ENCODE results near the gene HSPG2.

DNA sequence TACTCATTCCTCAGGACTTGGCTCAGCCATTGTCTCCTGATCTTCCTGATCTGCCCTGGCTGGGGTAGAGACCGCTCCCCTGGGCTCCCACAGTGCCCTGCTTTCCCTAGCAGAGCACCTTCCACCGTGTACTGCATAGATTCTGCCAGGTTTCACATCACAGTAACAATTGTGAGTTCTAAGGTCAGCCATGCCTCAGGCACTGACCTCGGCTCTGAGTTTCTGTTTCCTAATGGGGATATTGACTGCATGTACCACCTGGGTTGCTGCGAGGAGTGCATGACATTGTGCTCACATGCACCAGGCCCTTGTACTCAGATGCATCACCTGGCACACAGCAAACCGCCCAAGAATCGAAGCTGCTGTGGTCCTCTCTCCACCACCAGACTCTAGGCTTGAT is 46.0 kb downstream of the HSPG2 start:
- no peak for TF ChIP-seq EZH2 (IDR thresholded peaks at IDR 0.05; ENCODE audit: borderline replicate concordance, low read length)
- TF ChIP-seq, protein P1, sequence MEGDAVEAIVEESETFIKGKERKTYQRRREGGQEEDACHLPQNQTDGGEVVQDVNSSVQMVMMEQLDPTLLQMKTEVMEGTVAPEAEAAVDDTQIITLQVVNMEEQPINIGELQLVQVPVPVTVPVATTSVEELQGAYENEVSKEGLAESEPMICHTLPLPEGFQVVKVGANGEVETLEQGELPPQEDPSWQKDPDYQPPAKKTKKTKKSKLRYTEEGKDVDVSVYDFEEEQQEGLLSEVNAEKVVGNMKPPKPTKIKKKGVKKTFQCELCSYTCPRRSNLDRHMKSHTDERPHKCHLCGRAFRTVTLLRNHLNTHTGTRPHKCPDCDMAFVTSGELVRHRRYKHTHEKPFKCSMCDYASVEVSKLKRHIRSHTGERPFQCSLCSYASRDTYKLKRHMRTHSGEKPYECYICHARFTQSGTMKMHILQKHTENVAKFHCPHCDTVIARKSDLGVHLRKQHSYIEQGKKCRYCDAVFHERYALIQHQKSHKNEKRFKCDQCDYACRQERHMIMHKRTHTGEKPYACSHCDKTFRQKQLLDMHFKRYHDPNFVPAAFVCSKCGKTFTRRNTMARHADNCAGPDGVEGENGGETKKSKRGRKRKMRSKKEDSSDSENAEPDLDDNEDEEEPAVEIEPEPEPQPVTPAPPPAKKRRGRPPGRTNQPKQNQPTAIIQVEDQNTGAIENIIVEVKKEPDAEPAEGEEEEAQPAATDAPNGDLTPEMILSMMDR (IDR thresholded peaks at IDR 0.05; ENCODE audit: low read length) = no peak

Measured in OCI-LY1 (cell line).